Mucosa of stomach (tissue), 1 donor: ENCODE data around the gene RHOT2.

Source experiments
- H3K27me3 ChIP-seq: one replicate; pipeline ENCODE4 v1.7.0; 2013; ENCODE audit warnings: mild to moderate bottlenecking, low read length; ENCODE audit not compliant: control insufficient read depth, insufficient read depth
- H3K36me3 ChIP-seq: one replicate; pipeline ENCODE4 v1.7.0; 2013; ENCODE audit warnings: low read length; ENCODE audit not compliant: control insufficient read depth, insufficient read depth
- H3K4me1 ChIP-seq: one replicate; pipeline ENCODE4 v1.7.0; 2013; ENCODE audit warnings: mild to moderate bottlenecking, low read length; ENCODE audit not compliant: control insufficient read depth, insufficient read depth
- H3K4me3 ChIP-seq: one replicate; pipeline ENCODE4 v1.7.0; 2013; ENCODE audit warnings: low read length
- H3K9ac ChIP-seq: one replicate; pipeline ENCODE4 v1.7.0; 2013; ENCODE audit warnings: mild to moderate bottlenecking, low read length, moderate library complexity
- H3K9me3 ChIP-seq: one replicate; pipeline ENCODE4 v1.7.0; 2013; ENCODE audit warnings: mild to moderate bottlenecking, low read length, moderate library complexity; ENCODE audit not compliant: control insufficient read depth
- donor health status: Pancreatic carcinoma.

The RHOT2 gene

DNA sequence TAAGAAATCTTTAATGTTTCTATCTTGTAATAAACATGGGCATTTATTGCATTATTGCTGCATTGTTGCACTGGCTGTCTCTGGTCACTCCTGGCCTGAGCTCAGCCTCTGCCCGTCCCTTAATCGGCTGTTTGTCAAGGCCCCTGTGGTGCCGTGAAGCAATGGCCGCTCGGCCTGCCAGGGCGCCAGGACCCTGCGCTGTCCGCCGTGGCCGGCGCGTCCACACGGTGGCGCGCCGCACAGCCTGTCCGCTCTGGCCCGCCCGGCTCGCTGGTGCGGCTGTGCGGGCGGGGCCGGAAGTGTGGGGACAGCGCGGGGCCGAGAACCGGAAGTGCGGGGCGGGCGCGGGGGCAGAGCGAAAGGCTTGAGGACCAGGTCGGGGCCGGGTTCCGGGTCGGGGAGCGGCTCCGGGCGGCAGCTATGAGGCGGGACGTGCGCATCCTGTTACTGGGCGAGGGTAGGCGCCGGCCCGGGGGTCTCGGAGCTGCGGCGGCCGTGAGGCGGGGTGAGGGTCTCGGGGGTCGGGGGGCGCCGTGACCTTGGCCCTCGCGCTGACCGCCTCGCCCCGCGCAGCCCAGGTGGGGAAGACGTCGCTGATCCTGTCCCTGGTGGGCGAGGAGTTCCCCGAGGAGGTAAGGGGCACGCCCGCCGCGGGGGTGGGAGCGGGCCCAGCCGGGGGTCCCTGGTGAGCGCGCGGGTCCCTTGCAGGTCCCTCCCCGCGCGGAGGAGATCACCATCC, at the start of gene RHOT2:
TSS of gene RHOT2 (plus strand) at position 353 of the 739 bp plus-strand sequence. CDS start at position 421, 68 bp downstream.
- H3K4me3 ChIP-seq: peak within 1 kb of the TSS; percentile 67
- no peaks in the 10 kb centered on the region for H3K9me3 ChIP-seq
- H3K9ac ChIP-seq: peak within 1 kb of the TSS; percentile 81
- H3K27me3 ChIP-seq: no peaks in the 10 kb centered on the region
- H3K36me3 ChIP-seq: peaks cover 6% of the 10 kb centered on the region
- peaks cover 15% of the 10 kb centered on the region for H3K4me1 ChIP-seq

DNA sequence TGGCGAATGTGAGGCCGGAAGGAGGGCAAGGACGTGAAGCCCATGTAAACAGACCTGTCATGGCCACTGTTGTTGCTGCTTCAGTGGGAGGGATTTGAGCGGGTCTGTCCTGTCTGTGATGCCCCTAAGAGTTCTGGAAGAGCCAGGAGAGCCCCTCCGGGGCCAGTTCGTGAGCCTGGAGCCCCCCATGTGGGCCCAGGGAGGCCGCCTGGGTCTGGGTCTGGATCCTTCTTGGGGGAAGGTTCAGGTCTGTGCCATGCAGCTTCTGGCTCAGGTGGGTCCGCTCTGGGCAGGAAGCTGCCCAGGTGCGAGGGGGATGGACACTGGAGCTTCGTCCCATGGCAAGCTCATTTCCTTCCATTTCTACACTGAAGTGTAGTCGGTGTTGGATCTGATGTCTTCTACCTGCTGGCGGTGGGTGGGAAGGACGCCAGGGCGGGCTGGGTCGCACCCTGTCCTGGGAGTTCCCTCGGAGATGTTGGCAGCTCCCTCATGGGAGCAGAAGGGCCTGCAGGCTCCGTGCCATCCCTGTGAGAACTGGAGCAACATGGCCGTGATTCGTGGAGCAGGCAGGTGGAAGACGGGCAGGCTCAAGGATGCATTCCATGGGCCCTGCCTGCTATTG, 48.3 kb upstream of the RHOT2 start:
- Histone ChIP-seq H3K27me3 (no peaks in the 10 kb centered on the region), H3K36me3 (no peaks in the 10 kb centered on the region), H3K9ac (no peak overlapping the region)

DNA sequence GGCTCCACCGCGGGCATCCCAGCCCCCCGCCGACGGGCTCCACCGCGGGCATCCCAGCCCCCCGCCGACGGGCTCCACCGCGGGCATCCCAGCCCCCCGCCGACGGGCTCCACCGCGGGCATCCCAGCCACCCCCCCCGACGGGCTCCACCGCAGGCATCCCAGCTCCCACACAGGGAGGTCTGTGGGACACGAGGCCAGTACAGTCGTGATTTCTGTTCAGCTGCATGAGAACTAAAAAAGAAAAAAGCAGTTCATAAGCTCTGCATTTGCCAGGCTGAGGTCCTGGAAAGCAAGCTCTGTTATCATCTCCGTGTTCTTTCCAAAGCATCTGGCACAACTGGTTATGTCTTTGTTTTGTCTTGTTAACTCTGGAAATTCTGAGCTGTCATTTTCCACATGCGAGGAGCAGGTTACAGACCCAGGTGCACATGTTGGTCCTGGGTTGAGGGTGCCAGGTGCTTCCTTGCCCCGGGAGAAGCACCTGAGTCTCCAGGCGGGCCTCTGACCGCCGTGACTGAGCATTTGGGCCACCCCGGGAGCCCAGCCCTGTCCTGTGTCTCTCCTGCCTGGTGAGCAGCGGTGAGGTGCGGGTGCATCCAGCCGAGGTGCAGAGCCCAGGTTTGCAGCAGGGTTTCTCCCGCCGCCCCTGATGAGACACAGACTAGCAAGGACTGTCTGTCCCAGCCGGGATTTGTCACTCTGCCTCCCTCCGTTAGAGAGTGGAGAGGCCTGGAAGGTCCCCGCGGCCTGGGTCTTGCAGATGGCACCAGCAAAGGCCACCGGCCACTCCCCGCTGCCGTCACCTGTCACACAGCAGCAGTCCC, 47.0 kb upstream of the RHOT2 start:
- Histone ChIP-seq H3K4me1 (peaks cover 23% of the 10 kb centered on the region), H3K9ac (no peak overlapping the region), H3K27me3 (no peaks in the 10 kb centered on the region), H3K36me3 (peaks cover 3% of the 10 kb centered on the region), H3K9me3 (no peaks in the 10 kb centered on the region), H3K4me3 (no peak overlapping the region)

More for the DNA sequence above, 48.3 kb upstream of the RHOT2 start:
- H3K4me3 ChIP-seq: no peak overlapping the region
- H3K9me3 ChIP-seq: no peaks in the 10 kb centered on the region
- peaks cover 23% of the 10 kb centered on the region for H3K4me1 ChIP-seq

- Histone ChIP-seq H3K9ac (no peak overlapping the region), H3K27me3 (no peaks in the 10 kb centered on the region), H3K4me1 (peaks cover 19% of the 10 kb centered on the region), H3K9me3 (no peaks in the 10 kb centered on the region), H3K4me3 (no peak overlapping the region), H3K36me3 (peaks cover 10% of the 10 kb centered on the region)
These were observed 46.3 kb upstream of the RHOT2 start for GRCh38 chr16:621526-622105.

- Histone ChIP-seq H3K9me3 (no peaks in the 10 kb centered on the region), H3K36me3 (peaks cover 10% of the 10 kb centered on the region), H3K9ac (no peak overlapping the region), H3K4me3 (no peak overlapping the region), H3K27me3 (no peaks in the 10 kb centered on the region), H3K4me1 (peaks cover 20% of the 10 kb centered on the region)
These were observed 45.0 kb upstream of the RHOT2 start for GRCh38 chr16:622920-623280.

- no peak overlapping the region for H3K9ac ChIP-seq
- no peaks in the 10 kb centered on the region for H3K27me3 ChIP-seq
- peaks cover 10% of the 10 kb centered on the region for H3K36me3 ChIP-seq
- no peaks in the 10 kb centered on the region for H3K9me3 ChIP-seq
- peaks cover 20% of the 10 kb centered on the region for H3K4me1 ChIP-seq
- H3K4me3 ChIP-seq: no peak overlapping the region
These were observed 43.3 kb upstream of the RHOT2 start for GRCh38 chr16:624526-625070.

DNA sequence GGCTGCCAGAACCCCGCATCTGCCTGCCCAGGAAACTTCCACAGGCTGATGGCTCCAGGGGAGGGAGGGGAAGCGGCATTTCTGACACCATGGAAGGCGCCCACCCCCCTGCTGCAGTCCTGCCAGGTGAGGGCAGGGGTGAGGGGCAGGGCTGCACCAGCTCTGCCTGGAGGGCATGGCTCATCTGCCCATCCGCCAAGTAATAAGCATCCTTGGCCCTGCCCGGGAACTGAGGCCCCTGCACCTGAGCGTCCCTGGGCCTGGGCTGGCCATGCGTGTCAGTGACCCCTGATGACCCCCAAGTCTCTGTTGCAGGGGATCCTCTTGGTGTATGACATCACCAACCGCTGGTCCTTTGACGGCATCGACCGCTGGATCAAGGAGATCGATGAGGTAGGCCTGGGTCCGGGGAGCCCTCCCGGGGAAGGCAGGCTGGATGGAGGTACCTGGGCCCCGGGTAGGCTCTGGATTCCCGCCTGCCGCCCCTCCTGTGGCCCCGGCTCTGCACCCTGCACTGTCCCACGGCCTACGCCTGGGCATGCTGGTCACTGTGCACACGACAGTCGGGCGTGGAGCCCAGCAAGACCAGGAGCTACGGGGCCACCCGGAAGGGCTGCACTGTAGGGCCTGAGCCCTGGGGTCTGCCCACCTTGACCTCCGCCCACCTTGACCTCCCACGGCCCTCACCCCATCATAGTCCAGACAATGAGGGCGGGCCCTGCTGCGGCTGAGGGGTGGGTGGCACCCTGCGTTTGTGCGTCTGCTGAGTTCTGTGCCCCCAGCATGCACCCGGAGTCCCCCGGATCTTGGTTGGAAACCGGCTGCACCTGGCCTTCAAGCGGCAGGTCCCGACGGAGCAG, 42.6 kb upstream of the RHOT2 start:
- H3K9ac ChIP-seq: no peak overlapping the region
- no peak overlapping the region for H3K4me3 ChIP-seq
- peaks cover 10% of the 10 kb centered on the region for H3K36me3 ChIP-seq
- peaks cover 25% of the 10 kb centered on the region for H3K4me1 ChIP-seq
- no peaks in the 10 kb centered on the region for H3K27me3 ChIP-seq
- no peaks in the 10 kb centered on the region for H3K9me3 ChIP-seq

- H3K9me3 ChIP-seq: no peaks in the 10 kb centered on the region
- peaks cover 10% of the 10 kb centered on the region for H3K36me3 ChIP-seq
- no peak overlapping the region for H3K4me3 ChIP-seq
- peaks cover 34% of the 10 kb centered on the region for H3K4me1 ChIP-seq
- H3K27me3 ChIP-seq: no peaks in the 10 kb centered on the region
- no peak overlapping the region for H3K9ac ChIP-seq
These were observed 41.8 kb upstream of the RHOT2 start for GRCh38 chr16:625977-626765.

GRCh38 chr16:626787-627453, 41.0 kb upstream of the RHOT2 start:
- Histone ChIP-seq H3K9me3 (no peaks in the 10 kb centered on the region), H3K27me3 (no peaks in the 10 kb centered on the region), H3K4me1 (peaks cover 29% of the 10 kb centered on the region), H3K9ac (no peak overlapping the region), H3K4me3 (no peak overlapping the region), H3K36me3 (peaks cover 10% of the 10 kb centered on the region)

GRCh38 chr16:627454-628239, 40.3 kb upstream of the RHOT2 start:
- Histone ChIP-seq H3K4me1 (peaks cover 24% of the 10 kb centered on the region), H3K4me3 (no peak overlapping the region), H3K9ac (no peak overlapping the region), H3K9me3 (no peaks in the 10 kb centered on the region), H3K36me3 (peaks cover 10% of the 10 kb centered on the region), H3K27me3 (no peaks in the 10 kb centered on the region)
